HepG2 (cell line): ENCODE data around the gene PANK1. TPM values are rescaled to one million over a fixed set of nuclear protein-coding genes. Genes with fewer than 3 reads are reported as not detected.

Experiments used
- BCL3 ChIP-seq: sonication (generic); formaldehyde crosslinking; IDR thresholded peaks from 2 replicates; pipeline ENCODE4 v1.5.1; 2020; ENCODE audit warnings: mild to moderate bottlenecking, missing genetic modification reagents, moderate library complexity
- FOXK2 ChIP-seq: fragments of 450-650 bp; IDR thresholded peaks from 2 replicates; pipeline ENCODE4 v1.6.1; 2016
- KDM2A ChIP-seq: sonication (generic); formaldehyde crosslinking; IDR thresholded peaks from 2 replicates; pipeline ENCODE4 v1.4.0; 2020; ENCODE audit warnings: low read depth, missing genetic modification reagents, borderline replicate concordance
- MLLT10 ChIP-seq: sonication (generic); formaldehyde crosslinking; IDR thresholded peaks from 2 replicates; pipeline ENCODE4 v1.4.0; 2020; ENCODE audit warnings: missing genetic modification reagents
- MLXIP ChIP-seq: sonication (generic); formaldehyde crosslinking; IDR thresholded peaks from 2 replicates; pipeline ENCODE4 v1.9.0; 2021; ENCODE audit warnings: missing genetic modification reagents, borderline replicate concordance
- NFKBIZ ChIP-seq: IDR thresholded peaks from 2 replicates; pipeline ENCODE4 v1.6.1; 2018; ENCODE audit warnings: missing genetic modification reagents, missing compliant biosample characterization
- SIN3A ChIP-seq: IDR thresholded peaks from 2 replicates; pipeline ENCODE4 v1.6.1; 2011; ENCODE audit warnings: low read depth, mild to moderate bottlenecking, control low read depth, low read length, borderline replicate concordance
- SNAPC5 ChIP-seq: sonication (generic); formaldehyde crosslinking; IDR thresholded peaks from 2 replicates; pipeline ENCODE4 v1.8.1; 2023; ENCODE audit warnings: mild to moderate bottlenecking, missing genetic modification reagents, borderline replicate concordance
- XRCC5 ChIP-seq: fragments of 200-400 bp; formaldehyde crosslinking; optimal IDR thresholded peaks from 2 replicates; pipeline ENCODE3; 2017; ENCODE audit warnings: mild to moderate bottlenecking, low read length
- ZBTB39 ChIP-seq: sonication (generic); formaldehyde crosslinking; IDR thresholded peaks from 2 replicates; pipeline ENCODE4 v1.5.0; 2020; ENCODE audit warnings: missing genetic modification reagents
- ZHX2 ChIP-seq, 2 experiments: sonication (generic) in 1 of 2; formaldehyde crosslinking in 1 of 2; IDR thresholded peaks; 2 replicates each; pipeline versions ENCODE4 v1.6.1 to v1.9.0; 2014 to 2022; ENCODE audit warnings: antibody characterized with exemption in 1 of 2, borderline replicate concordance in 1 of 2, inconsistent platforms in 1 of 2, low read depth in 1 of 2, missing genetic modification reagents in 1 of 2
- ZNF639 ChIP-seq: conservative IDR thresholded peaks from 2 replicates; pipeline ENCODE4 v1.6.1; 2018; ENCODE audit warnings: missing genetic modification reagents
- ZSCAN12 ChIP-seq: sonication (generic); formaldehyde crosslinking; IDR thresholded peaks from 2 replicates; pipeline ENCODE4 v1.9.0; 2021; ENCODE audit warnings: mild to moderate bottlenecking, missing genetic modification reagents
- polyA plus RNA-seq, 8 experiments: library from polyadenylated mRNA; depleted of rRNA in 3 of 8; stranded (reverse) in 7 of 8; unstranded in 1 of 8; fragments of >200 nt; fragmentation: Illumina TruSeq in 4 of 8; extraction: Trizol in 4 of 8; gene quantifications; 2 replicates each; pipeline versions ENCODE4 v1.2.1 to v1.2.3, GENCODE V29; 2011 to 2016; ENCODE audit warnings: low read depth in 4 of 8, missing spikeins in 1 of 8, mixed read lengths in 1 of 8; ENCODE audit not compliant: insufficient read depth in 1 of 8
- total RNA-seq, 5 experiments: library from RNA; depleted of rRNA; stranded (reverse); fragments of >200 nt; fragmentation: Illumina TruSeq; extraction: Trizol; gene quantifications; 2 replicates each; pipeline ENCODE4 v1.2.3, GENCODE V29; 2016; ENCODE audit warnings: low read depth in 1 of 5

Gene PANK1
- total and polyA plus RNA-seq, 2 of the 13 experiments (the other 11 are each of a cell fraction or from before 2014, with no cell fraction given) = 18.2 to 33.3 TPM

GRCh38 chr10:89643812-89644690 lies 991 bp downstream of the PANK1 start (continued):
- TF ChIP-seq ZHX2 (IDR thresholded peaks at IDR 0.05; ENCODE audit: low read depth) (0 out of 2 replicates have a peak, but pooled peaks have one; percentile 33), ZHX2 (CRISPR knock-in tag; IDR thresholded peaks at IDR 0.05; ENCODE audit: borderline replicate concordance) (0 out of 2 replicates have a peak, but pooled peaks have one; percentile 45), XRCC5 (peak; percentile 31), FOXK2 (peak; percentile 81), MLXIP (CRISPR knock-in tag) (peak; percentile 65; the same call in 1 of the 2 replicates), ZNF639 (CRISPR knock-in tag) (no peak), SNAPC5 (no peak), BCL3 (CRISPR knock-in tag) (peak; percentile 52; the same call in 1 of the 2 replicates), SIN3A (peak; percentile 87), KDM2A (peak; percentile 58; the same call in 1 of the 2 replicates), ZSCAN12 (CRISPR knock-in tag) (no peak), ZBTB39 (peak; percentile 93), NFKBIZ (CRISPR knock-in tag) (no peak), MLLT10 (CRISPR knock-in tag) (0 out of 2 replicates have a peak, but pooled peaks have one; percentile 88)
